ENCODE results near the gene USP14. TPM values are rescaled to one million over a fixed set of nuclear protein-coding genes. Genes with fewer than 3 reads are reported as not detected.

The USP14 gene
- total RNA-seq, 1 experiment from 2014 or later: 72.4 TPM

- H3K4me1 Mint-ChIP-seq: peaks cover 12% of the 10 kb centered on the region
- ChIA-PET POLR2A (interaction anchor here (1.1 to 1.5 kb wide), 2 partner anchors 109 kb away, joined by 3 to 5 read pairs; partner anchors contain the start of gene THOC1), CTCF (no interaction called here)
- peaks cover 3% of the 10 kb centered on the region for H3K9me3 Mint-ChIP-seq
- H3K36me3 Mint-ChIP-seq: peaks cover 14% of the 10 kb centered on the region
- peak overlapping the region; percentile 96 for H3K4me3 Mint-ChIP-seq
- H3K27ac Mint-ChIP-seq: peak overlapping the region; percentile 93
- no peak for ATAC-seq
- peaks cover 28% of the 10 kb centered on the region for H3K27me3 Mint-ChIP-seq (ENCODE audit: low read depth)
- no peak for DNase-seq (ENCODE audit: low spot score)
- TF ChIP-seq ELF4 (CRISPR knock-in tag; IDR thresholded peaks at IDR 0.05; ENCODE audit: low read depth) (no peak), ZBTB21 (CRISPR knock-in tag; IDR thresholded peaks at IDR 0.05; ENCODE audit: borderline replicate concordance) (no peak), MXD4 (CRISPR knock-in tag; IDR thresholded peaks at IDR 0.05; ENCODE audit: borderline replicate concordance) (no peak), ATF6 (CRISPR knock-in tag; IDR thresholded peaks at IDR 0.05) (no peak), ZNF396 (CRISPR knock-in tag; IDR thresholded peaks at IDR 0.05; ENCODE audit: borderline replicate concordance) (no peak), AFF4 (CRISPR knock-in tag; IDR thresholded peaks at IDR 0.05; ENCODE audit: borderline replicate concordance) (no peak), GTF2I (CRISPR knock-in tag; conservative IDR thresholded peaks at IDR 0.05) (no peak), TCF7 (CRISPR knock-in tag; IDR thresholded peaks at IDR 0.05; ENCODE audit: low read depth) (no peak)
- TF ChIP-seq, protein P1, sequence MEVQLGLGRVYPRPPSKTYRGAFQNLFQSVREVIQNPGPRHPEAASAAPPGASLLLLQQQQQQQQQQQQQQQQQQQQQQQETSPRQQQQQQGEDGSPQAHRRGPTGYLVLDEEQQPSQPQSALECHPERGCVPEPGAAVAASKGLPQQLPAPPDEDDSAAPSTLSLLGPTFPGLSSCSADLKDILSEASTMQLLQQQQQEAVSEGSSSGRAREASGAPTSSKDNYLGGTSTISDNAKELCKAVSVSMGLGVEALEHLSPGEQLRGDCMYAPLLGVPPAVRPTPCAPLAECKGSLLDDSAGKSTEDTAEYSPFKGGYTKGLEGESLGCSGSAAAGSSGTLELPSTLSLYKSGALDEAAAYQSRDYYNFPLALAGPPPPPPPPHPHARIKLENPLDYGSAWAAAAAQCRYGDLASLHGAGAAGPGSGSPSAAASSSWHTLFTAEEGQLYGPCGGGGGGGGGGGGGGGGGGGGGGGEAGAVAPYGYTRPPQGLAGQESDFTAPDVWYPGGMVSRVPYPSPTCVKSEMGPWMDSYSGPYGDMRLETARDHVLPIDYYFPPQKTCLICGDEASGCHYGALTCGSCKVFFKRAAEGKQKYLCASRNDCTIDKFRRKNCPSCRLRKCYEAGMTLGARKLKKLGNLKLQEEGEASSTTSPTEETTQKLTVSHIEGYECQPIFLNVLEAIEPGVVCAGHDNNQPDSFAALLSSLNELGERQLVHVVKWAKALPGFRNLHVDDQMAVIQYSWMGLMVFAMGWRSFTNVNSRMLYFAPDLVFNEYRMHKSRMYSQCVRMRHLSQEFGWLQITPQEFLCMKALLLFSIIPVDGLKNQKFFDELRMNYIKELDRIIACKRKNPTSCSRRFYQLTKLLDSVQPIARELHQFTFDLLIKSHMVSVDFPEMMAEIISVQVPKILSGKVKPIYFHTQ (CRISPR knock-in tag; IDR thresholded peaks at IDR 0.05): no peak
- TF ChIP-seq, protein P2, sequence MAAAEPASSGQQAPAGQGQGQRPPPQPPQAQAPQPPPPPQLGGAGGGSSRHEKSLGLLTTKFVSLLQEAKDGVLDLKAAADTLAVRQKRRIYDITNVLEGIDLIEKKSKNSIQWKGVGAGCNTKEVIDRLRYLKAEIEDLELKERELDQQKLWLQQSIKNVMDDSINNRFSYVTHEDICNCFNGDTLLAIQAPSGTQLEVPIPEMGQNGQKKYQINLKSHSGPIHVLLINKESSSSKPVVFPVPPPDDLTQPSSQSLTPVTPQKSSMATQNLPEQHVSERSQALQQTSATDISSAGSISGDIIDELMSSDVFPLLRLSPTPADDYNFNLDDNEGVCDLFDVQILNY (CRISPR knock-in tag; IDR thresholded peaks at IDR 0.05): no peak
- TF ChIP-seq, protein P3, sequence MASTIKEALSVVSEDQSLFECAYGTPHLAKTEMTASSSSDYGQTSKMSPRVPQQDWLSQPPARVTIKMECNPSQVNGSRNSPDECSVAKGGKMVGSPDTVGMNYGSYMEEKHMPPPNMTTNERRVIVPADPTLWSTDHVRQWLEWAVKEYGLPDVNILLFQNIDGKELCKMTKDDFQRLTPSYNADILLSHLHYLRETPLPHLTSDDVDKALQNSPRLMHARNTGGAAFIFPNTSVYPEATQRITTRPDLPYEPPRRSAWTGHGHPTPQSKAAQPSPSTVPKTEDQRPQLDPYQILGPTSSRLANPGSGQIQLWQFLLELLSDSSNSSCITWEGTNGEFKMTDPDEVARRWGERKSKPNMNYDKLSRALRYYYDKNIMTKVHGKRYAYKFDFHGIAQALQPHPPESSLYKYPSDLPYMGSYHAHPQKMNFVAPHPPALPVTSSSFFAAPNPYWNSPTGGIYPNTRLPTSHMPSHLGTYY (CRISPR knock-in tag; IDR thresholded peaks at IDR 0.05): no peak
Observed at GRCh38 chr18:159037-159652, 788 bp downstream of the USP14 start.

- H3K4me3 Mint-ChIP-seq: peak overlapping the region; percentile 96
- ATAC-seq (no peak), DNase-seq (ENCODE audit: low spot score) (no peak)
- H3K4me1 Mint-ChIP-seq: peaks cover 12% of the 10 kb centered on the region
- ChIA-PET POLR2A (interaction anchor here (1.1 kb wide), 1 partner anchor 108 kb away, joined by 3 read pairs; the partner anchor contains the start of gene THOC1), CTCF (no interaction called here)
- H3K36me3 Mint-ChIP-seq: peaks cover 19% of the 10 kb centered on the region
- H3K27me3 Mint-ChIP-seq (ENCODE audit: low read depth): peaks cover 23% of the 10 kb centered on the region
- no peak overlapping the region for H3K27ac Mint-ChIP-seq
- H3K9me3 Mint-ChIP-seq: peaks cover 3% of the 10 kb centered on the region
- TF ChIP-seq RELA (CRISPR knock-in tag; IDR thresholded peaks at IDR 0.05; ENCODE audit: borderline replicate concordance): no peak
- no peak for TF ChIP-seq JAZF1 (CRISPR knock-in tag; IDR thresholded peaks at IDR 0.05)
- no peak for TF ChIP-seq TCF7 (CRISPR knock-in tag; IDR thresholded peaks at IDR 0.05; ENCODE audit: low read depth)
- TF ChIP-seq, protein P4, sequence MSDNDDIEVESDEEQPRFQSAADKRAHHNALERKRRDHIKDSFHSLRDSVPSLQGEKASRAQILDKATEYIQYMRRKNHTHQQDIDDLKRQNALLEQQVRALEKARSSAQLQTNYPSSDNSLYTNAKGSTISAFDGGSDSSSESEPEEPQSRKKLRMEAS (CRISPR knock-in tag; IDR thresholded peaks at IDR 0.05): no peak
- TF ChIP-seq ATF1 (CRISPR knock-in tag; IDR thresholded peaks at IDR 0.05): no peak
- TF ChIP-seq, protein P5, sequence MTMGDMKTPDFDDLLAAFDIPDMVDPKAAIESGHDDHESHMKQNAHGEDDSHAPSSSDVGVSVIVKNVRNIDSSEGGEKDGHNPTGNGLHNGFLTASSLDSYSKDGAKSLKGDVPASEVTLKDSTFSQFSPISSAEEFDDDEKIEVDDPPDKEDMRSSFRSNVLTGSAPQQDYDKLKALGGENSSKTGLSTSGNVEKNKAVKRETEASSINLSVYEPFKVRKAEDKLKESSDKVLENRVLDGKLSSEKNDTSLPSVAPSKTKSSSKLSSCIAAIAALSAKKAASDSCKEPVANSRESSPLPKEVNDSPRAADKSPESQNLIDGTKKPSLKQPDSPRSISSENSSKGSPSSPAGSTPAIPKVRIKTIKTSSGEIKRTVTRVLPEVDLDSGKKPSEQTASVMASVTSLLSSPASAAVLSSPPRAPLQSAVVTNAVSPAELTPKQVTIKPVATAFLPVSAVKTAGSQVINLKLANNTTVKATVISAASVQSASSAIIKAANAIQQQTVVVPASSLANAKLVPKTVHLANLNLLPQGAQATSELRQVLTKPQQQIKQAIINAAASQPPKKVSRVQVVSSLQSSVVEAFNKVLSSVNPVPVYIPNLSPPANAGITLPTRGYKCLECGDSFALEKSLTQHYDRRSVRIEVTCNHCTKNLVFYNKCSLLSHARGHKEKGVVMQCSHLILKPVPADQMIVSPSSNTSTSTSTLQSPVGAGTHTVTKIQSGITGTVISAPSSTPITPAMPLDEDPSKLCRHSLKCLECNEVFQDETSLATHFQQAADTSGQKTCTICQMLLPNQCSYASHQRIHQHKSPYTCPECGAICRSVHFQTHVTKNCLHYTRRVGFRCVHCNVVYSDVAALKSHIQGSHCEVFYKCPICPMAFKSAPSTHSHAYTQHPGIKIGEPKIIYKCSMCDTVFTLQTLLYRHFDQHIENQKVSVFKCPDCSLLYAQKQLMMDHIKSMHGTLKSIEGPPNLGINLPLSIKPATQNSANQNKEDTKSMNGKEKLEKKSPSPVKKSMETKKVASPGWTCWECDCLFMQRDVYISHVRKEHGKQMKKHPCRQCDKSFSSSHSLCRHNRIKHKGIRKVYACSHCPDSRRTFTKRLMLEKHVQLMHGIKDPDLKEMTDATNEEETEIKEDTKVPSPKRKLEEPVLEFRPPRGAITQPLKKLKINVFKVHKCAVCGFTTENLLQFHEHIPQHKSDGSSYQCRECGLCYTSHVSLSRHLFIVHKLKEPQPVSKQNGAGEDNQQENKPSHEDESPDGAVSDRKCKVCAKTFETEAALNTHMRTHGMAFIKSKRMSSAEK (CRISPR knock-in tag; IDR thresholded peaks at IDR 0.05; ENCODE audit: borderline replicate concordance): no peak
Observed at GRCh38 chr18:159933-160332, 1.6 kb downstream of the USP14 start.

All from WTC11 (cell line).